HepG2 (cell line): ENCODE measurements around the gene CCT6A. TPM values are rescaled to one million over a fixed set of nuclear protein-coding genes. Genes with fewer than 3 reads are reported as not detected.

ENCODE experiments used
- ATF7 ChIP-seq, 2 experiments: fragments of 450-650 bp in 1 of 2; sonication (generic) in 1 of 2; formaldehyde crosslinking in 1 of 2; IDR thresholded peaks; 2 replicates each; pipeline versions ENCODE4 v1.4.0 to v1.6.1; 2016 to 2020; ENCODE audit warnings: antibody characterized with exemption in 1 of 2, mild to moderate bottlenecking in 1 of 2, missing genetic modification reagents in 1 of 2
- FOSL1 ChIP-seq: sonication (generic); formaldehyde crosslinking; IDR thresholded peaks from 2 replicates; pipeline ENCODE4 v1.9.0; 2021; ENCODE audit warnings: missing genetic modification reagents, borderline replicate concordance
- SATB2 ChIP-seq: sonication (generic); formaldehyde crosslinking; IDR thresholded peaks from 2 replicates; pipeline ENCODE4 v1.5.0; 2020; ENCODE audit warnings: missing genetic modification reagents
- ZBTB26 ChIP-seq: IDR thresholded peaks from 2 replicates; pipeline ENCODE4 v1.6.1; 2016; ENCODE audit warnings: missing compliant biosample characterization, missing genetic modification reagents, borderline replicate concordance
- ZFP62 ChIP-seq: sonication (generic); formaldehyde crosslinking; IDR thresholded peaks from 2 replicates; pipeline ENCODE4 v1.4.0; 2020; ENCODE audit warnings: missing genetic modification reagents
- ZFP90 ChIP-seq: sonication (generic); formaldehyde crosslinking; IDR thresholded peaks from 2 replicates; pipeline ENCODE4 v1.8.0; 2022; ENCODE audit warnings: missing genetic modification reagents, mild to moderate bottlenecking, inconsistent platforms, borderline replicate concordance
- ZNF136 ChIP-seq: sonication (generic); formaldehyde crosslinking; IDR thresholded peaks from 2 replicates; pipeline ENCODE4 v1.8.1; 2022; ENCODE audit warnings: low read depth, mild to moderate bottlenecking, moderate library complexity, missing genetic modification reagents
- ZNF672 ChIP-seq: sonication (generic); formaldehyde crosslinking; IDR thresholded peaks from 2 replicates; pipeline ENCODE4 v1.8.1; 2022; ENCODE audit warnings: missing genetic modification reagents
- polyA plus RNA-seq, 8 experiments: library from polyadenylated mRNA; depleted of rRNA in 3 of 8; stranded (reverse) in 7 of 8; unstranded in 1 of 8; fragments of >200 nt; fragmentation: Illumina TruSeq in 4 of 8; extraction: Trizol in 4 of 8; gene quantifications; 2 replicates each; pipeline versions ENCODE4 v1.2.1 to v1.2.3, GENCODE V29; 2011 to 2016; ENCODE audit warnings: low read depth in 4 of 8, missing spikeins in 1 of 8, mixed read lengths in 1 of 8; ENCODE audit not compliant: insufficient read depth in 1 of 8
- total RNA-seq, 5 experiments: library from RNA; depleted of rRNA; stranded (reverse); fragments of >200 nt; fragmentation: Illumina TruSeq; extraction: Trizol; gene quantifications; 2 replicates each; pipeline ENCODE4 v1.2.3, GENCODE V29; 2016; ENCODE audit warnings: low read depth in 1 of 5
- TF ChIP-seq, protein P1 (sequence below): sonication (generic); formaldehyde crosslinking; IDR thresholded peaks from 2 replicates; pipeline ENCODE4 v1.4.0; 2020; ENCODE audit warnings: mild to moderate bottlenecking, missing genetic modification reagents
- TF ChIP-seq, protein P2 (sequence below): sonication (generic); formaldehyde crosslinking; IDR thresholded peaks from 2 replicates; pipeline ENCODE4 v1.5.1; 2020; ENCODE audit warnings: mild to moderate bottlenecking, missing genetic modification reagents, borderline replicate concordance
- TF ChIP-seq, protein P3 (sequence below): sonication (generic); formaldehyde crosslinking; IDR thresholded peaks from 2 replicates; pipeline ENCODE4 v1.4.0; 2020; ENCODE audit warnings: missing genetic modification reagents

The CCT6A gene
- total and polyA plus RNA-seq, 2 of the 13 experiments (the other 11 are each of a cell fraction or from before 2014, with no cell fraction given): 219 to 292 TPM

DNA sequence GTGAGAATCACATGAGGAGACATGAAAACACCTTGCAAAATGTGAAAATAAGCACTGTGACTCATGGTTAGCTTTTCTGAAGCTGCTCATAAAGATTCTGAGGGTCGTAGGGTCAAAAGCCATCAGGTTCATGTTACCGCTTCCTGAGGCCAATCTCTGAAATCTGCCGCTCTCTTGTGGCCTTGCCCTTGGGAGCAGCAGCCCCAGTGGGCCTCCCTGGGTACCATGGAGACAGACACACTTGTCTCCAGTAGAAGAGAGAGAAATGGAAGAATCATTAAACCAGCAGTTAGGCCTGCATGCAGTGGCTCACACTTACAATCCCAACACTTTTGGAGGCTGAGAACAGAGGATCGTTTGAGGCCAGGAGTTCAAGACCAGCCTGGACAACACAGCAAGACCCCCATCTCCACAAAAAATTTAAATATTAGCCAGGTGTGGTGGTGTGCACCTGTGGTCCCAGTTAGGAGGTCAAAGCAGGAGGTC, 44.4 kb upstream of the CCT6A start (continued):
- TF ChIP-seq SATB2 (CRISPR knock-in tag) (no peak), ATF7 (IDR thresholded peaks at IDR 0.05) (no peak), ATF7 (CRISPR knock-in tag; IDR thresholded peaks at IDR 0.05) (0 out of 2 replicates have a peak, but pooled peaks have one; percentile 41), ZNF136 (CRISPR knock-in tag) (0 out of 2 replicates have a peak, but pooled peaks have one; percentile 61), ZNF672 (CRISPR knock-in tag) (no peak), ZFP62 (CRISPR knock-in tag) (no peak), FOSL1 (CRISPR knock-in tag) (peak; percentile 88; the same call in 1 of the 2 replicates), ZBTB26 (CRISPR knock-in tag) (peak; percentile 39; the same call in 1 of the 2 replicates), ZFP90 (CRISPR knock-in tag) (no peak)
- TF ChIP-seq, protein P1, sequence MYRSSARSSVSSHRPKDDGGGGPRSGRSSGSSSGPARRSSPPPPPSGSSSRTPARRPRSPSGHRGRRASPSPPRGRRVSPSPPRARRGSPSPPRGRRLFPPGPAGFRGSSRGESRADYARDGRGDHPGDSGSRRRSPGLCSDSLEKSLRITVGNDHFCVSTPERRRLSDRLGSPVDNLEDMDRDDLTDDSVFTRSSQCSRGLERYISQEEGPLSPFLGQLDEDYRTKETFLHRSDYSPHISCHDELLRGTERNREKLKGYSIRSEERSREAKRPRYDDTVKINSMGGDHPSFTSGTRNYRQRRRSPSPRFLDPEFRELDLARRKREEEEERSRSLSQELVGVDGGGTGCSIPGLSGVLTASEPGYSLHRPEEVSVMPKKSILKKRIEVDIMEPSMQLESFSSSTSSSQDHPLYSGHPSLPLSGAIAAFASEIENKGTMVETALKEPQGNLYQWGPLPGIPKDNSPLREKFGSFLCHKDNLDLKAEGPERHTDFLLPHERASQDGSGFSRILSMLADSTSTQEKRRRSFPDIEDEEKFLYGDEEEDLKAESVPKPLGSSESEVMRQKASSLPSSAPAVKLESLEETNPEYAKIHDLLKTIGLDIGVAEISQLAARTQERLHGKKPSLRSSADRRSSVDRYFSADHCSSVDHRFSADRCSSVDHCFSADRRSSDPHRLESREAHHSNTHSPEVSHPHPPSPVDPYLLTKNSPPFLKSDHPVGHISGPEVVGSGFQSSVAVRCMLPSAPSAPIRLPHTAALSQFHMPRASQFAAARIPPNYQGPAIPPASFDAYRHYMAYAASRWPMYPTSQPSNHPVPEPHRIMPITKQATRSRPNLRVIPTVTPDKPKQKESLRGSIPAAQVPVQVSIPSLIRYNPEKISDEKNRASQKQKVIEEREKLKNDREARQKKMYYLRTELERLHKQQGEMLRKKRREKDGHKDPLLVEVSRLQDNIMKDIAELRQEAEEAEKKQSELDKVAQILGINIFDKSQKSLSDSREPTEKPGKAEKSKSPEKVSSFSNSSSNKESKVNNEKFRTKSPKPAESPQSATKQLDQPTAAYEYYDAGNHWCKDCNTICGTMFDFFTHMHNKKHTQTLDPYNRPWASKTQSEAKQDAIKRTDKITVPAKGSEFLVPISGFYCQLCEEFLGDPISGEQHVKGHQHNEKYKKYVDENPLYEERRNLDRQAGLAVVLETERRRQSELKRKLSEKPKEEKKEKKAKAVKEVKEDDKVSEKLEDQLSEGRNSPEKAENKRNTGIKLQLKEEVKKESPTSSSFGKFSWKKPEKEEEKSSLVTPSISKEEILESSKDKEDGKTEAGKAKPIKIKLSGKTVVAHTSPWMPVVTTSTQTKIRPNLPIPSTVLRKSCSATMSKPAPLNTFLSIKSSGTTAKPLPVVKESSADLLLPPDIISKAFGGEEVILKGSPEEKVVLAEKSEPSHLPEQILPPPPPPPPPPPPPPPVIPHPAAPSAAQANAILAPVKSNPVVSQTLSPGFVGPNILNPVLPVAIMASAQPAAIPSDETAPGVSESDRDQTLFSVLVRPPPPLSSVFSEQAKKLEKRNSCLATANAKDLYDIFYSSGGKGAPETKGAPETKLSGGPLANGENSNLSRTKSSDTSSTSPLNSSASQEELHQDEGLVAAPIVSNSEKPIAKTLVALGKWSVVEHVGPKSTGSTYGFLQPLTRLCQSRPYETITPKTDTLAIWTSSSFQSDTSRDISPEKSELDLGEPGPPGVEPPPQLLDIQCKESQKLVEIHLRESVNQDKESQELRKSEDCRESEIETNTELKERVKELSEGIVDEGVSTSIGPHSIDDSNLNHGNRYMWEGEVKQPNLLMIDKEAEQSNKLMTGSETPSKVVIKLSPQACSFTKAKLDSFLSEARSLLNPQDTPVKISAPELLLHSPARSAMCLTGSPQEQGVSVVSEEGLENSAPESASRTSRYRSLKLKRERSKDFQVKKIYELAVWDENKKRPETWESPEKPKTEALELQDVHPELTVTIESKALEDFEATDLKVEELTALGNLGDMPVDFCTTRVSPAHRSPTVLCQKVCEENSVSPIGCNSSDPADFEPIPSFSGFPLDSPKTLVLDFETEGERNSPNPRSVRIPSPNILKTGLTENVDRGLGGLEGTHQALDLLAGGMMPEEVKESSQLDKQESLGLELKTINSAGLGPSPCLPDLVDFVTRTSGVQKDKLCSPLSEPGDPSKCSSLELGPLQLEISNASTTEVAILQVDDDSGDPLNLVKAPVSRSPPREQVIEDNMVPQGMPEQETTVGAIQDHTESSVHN (CRISPR knock-in tag): no peak
- TF ChIP-seq, protein P2, sequence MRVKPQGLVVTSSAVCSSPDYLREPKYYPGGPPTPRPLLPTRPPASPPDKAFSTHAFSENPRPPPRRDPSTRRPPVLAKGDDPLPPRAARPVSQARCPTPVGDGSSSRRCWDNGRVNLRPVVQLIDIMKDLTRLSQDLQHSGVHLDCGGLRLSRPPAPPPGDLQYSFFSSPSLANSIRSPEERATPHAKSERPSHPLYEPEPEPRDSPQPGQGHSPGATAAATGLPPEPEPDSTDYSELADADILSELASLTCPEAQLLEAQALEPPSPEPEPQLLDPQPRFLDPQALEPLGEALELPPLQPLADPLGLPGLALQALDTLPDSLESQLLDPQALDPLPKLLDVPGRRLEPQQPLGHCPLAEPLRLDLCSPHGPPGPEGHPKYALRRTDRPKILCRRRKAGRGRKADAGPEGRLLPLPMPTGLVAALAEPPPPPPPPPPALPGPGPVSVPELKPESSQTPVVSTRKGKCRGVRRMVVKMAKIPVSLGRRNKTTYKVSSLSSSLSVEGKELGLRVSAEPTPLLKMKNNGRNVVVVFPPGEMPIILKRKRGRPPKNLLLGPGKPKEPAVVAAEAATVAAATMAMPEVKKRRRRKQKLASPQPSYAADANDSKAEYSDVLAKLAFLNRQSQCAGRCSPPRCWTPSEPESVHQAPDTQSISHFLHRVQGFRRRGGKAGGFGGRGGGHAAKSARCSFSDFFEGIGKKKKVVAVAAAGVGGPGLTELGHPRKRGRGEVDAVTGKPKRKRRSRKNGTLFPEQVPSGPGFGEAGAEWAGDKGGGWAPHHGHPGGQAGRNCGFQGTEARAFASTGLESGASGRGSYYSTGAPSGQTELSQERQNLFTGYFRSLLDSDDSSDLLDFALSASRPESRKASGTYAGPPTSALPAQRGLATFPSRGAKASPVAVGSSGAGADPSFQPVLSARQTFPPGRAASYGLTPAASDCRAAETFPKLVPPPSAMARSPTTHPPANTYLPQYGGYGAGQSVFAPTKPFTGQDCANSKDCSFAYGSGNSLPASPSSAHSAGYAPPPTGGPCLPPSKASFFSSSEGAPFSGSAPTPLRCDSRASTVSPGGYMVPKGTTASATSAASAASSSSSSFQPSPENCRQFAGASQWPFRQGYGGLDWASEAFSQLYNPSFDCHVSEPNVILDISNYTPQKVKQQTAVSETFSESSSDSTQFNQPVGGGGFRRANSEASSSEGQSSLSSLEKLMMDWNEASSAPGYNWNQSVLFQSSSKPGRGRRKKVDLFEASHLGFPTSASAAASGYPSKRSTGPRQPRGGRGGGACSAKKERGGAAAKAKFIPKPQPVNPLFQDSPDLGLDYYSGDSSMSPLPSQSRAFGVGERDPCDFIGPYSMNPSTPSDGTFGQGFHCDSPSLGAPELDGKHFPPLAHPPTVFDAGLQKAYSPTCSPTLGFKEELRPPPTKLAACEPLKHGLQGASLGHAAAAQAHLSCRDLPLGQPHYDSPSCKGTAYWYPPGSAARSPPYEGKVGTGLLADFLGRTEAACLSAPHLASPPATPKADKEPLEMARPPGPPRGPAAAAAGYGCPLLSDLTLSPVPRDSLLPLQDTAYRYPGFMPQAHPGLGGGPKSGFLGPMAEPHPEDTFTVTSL (CRISPR knock-in tag): no peak; the same call in none of the 2 replicates
- TF ChIP-seq, protein P3, sequence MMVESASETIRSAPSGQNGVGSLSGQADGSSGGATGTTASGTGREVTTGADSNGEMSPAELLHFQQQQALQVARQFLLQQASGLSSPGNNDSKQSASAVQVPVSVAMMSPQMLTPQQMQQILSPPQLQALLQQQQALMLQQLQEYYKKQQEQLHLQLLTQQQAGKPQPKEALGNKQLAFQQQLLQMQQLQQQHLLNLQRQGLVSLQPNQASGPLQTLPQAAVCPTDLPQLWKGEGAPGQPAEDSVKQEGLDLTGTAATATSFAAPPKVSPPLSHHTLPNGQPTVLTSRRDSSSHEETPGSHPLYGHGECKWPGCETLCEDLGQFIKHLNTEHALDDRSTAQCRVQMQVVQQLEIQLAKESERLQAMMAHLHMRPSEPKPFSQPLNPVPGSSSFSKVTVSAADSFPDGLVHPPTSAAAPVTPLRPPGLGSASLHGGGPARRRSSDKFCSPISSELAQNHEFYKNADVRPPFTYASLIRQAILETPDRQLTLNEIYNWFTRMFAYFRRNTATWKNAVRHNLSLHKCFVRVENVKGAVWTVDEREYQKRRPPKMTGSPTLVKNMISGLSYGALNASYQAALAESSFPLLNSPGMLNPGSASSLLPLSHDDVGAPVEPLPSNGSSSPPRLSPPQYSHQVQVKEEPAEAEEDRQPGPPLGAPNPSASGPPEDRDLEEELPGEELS (CRISPR knock-in tag): peak; percentile 90
